Aorta (tissue), 5 donors: ENCODE data around the gene PPP2R2D. TPM values are rescaled to one million over a fixed set of nuclear protein-coding genes. Genes with fewer than 3 reads are reported as not detected.
A peak's percentile ranks its signal among the peaks of the same experiment; 100 is the strongest.

Experiments used
- ATAC-seq: fragments of 200-7000 bp; cut with Tn5 transposase; one replicate; pipeline ENCODE4 v1.9.1; 2022; ENCODE audit warnings: moderate library complexity; ENCODE audit not compliant: low FRiP score
- DNase-seq, 2 donors: peaks; one replicate each; pipeline ENCODE4 v3.0.0-alpha.2; 2020
- H3K27ac ChIP-seq, 2 donors: one replicate each; pipeline ENCODE4 v1.5.1; 2013; ENCODE audit warnings: low read length in 2 of 2, mild to moderate bottlenecking in 2 of 2, moderate library complexity in 2 of 2, control low read depth in 1 of 2, inconsistent platforms in 1 of 2, low read depth in 1 of 2
- H3K27me3 ChIP-seq, 2 donors: one replicate each; pipeline ENCODE4 v1.6.1; 2013; ENCODE audit warnings: control low read depth in 1 of 2, low read length in 1 of 2, mild to moderate bottlenecking in 1 of 2, moderate library complexity in 1 of 2; ENCODE audit not compliant: insufficient read depth in 2 of 2, control insufficient read depth in 1 of 2
- H3K36me3 ChIP-seq, 2 donors: one replicate each; pipeline ENCODE4 v1.6.1; 2013; ENCODE audit warnings: control low read depth in 1 of 2, low read length in 1 of 2, mild to moderate bottlenecking in 1 of 2; ENCODE audit not compliant: insufficient read depth in 2 of 2, control insufficient read depth in 1 of 2
- H3K4me1 ChIP-seq, 2 donors: one replicate each; pipeline ENCODE4 v1.6.1; 2013; ENCODE audit warnings: low read length in 2 of 2, control low read depth in 1 of 2, mild to moderate bottlenecking in 1 of 2, moderate library complexity in 1 of 2; ENCODE audit not compliant: insufficient read depth in 2 of 2, control insufficient read depth in 1 of 2
- H3K4me3 ChIP-seq, 2 donors: one replicate each; pipeline ENCODE4 v1.5.1; 2013; ENCODE audit warnings: low read length in 2 of 2, control low read depth in 1 of 2, mild to moderate bottlenecking in 1 of 2
- H3K9me3 ChIP-seq: one replicate; pipeline ENCODE4 v1.6.1; 2013; ENCODE audit warnings: mild to moderate bottlenecking, low read length; ENCODE audit not compliant: control insufficient read depth
- WGBS, 2 donors: extraction: QIAGEN DNeasy Blood & Tissue Kit; methylation state at CpG; one replicate each; pipeline ENCODE4 v1.1.7; 2013; 5-methylcytosine and 5-hydroxymethylcytosine counted together
- intact Hi-C, 2 donors: fragments of 100-400 bp; cut with DNase I; formaldehyde crosslinking; loops; one replicate each; pipeline versions ENCODE4 v1.14.2 to v1.15.0; 2022
- polyA plus RNA-seq, 2 donors: library from polyadenylated mRNA; stranded (reverse); fragments of 200-250 nt; gene quantifications; one replicate each; pipeline ENCODE4 v1.2.3, GENCODE V29; 2013
- total RNA-seq, 2 donors: library from RNA; stranded (reverse); fragmentation: NEBNext Ultra II Directional; extraction: Animal tissue kit (Norgen Biotek cat#: 25700); gene quantifications; one replicate each; pipeline ENCODE4 v1.2.1, GENCODE V29; 2021
- donor health status: healthy with polysubstance abuse.
- donor health status: Bipolar disorder and iron deficiency.
- donor health status: DM: no; HTN: no; CAD: no.
- donor health status: DM: no; HTN: no; CAD: no.
- donor health status: DM: yes; HTN: yes; CAD: no.

Gene PPP2R2D
- total and polyA plus RNA-seq, 4 donors, result 14.0 to 29.4 (median 26.1) TPM

DNA sequence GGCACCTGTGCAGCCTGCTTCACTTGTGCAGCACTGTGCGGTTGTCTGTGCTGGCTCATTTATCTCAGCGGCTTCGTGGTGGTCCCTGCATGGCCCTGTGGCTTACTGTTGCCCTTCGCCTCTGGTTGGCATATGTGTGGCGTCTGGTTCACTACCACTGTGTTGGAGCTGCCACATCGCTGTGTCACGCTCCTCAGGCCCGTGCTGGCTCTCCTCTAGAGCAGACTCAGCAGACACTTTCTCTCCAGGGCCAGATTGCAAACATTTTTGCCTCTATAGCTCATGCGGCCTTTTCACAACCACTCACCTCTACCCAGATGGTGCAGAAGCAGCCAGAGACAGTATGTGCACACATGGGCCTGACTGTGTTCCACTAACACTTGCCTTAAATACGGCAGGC, 37.9 kb downstream of the PPP2R2D start:
- H3K4me3 ChIP-seq, result no peak overlapping the region
- H3K27ac ChIP-seq, result no peak overlapping the region
- no peaks in the 10 kb centered on the region for H3K9me3 ChIP-seq
- DNase-seq (peak in 1 of 2 donors; percentile 21), ATAC-seq (no peak)
- H3K27me3 ChIP-seq, result no peaks in the 10 kb centered on the region
- H3K4me1 ChIP-seq, result no peaks in the 10 kb centered on the region
- peaks cover 0 to 8% of the 10 kb centered on the region in 2 donors for H3K36me3 ChIP-seq
- 96 to 97% methylated on average over 10 of the region's 10 CpGs for WGBS, 2 donors
- intact Hi-C loops, result no loop called here

DNA sequence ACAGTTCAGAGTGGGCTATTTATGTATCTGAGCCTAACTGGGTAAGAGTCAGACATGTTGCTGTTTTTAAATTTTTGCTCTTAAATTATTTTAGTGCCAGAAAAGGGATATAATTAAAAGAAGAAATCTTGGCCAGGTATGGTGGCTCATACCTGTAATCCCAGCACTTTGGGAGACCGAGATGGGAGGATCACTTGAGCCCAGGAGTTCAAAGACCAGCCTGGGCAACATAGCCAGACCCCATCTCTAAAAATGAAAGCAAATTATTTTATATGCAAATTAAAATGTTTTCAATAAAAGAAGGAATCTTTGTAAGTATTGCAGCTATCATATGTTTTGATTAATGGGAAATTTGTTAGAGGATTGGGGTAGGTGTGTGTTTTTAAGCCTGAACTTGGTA, 41.6 kb downstream of the PPP2R2D start:
- WGBS, 2 donors, result 96 to 100% methylated on average over 1 of the region's 1 CpG
- H3K27me3 ChIP-seq, result no peaks in the 10 kb centered on the region
- intact Hi-C loops, result no loop called here
- DNase-seq (no peak), ATAC-seq (no peak)
- H3K27ac ChIP-seq, result no peak overlapping the region
- H3K36me3 ChIP-seq, result peaks cover 0 to 8% of the 10 kb centered on the region in 2 donors
- no peaks in the 10 kb centered on the region for H3K9me3 ChIP-seq
- H3K4me1 ChIP-seq, result peaks cover 0 to 5% of the 10 kb centered on the region in 2 donors
- no peak overlapping the region for H3K4me3 ChIP-seq

DNA sequence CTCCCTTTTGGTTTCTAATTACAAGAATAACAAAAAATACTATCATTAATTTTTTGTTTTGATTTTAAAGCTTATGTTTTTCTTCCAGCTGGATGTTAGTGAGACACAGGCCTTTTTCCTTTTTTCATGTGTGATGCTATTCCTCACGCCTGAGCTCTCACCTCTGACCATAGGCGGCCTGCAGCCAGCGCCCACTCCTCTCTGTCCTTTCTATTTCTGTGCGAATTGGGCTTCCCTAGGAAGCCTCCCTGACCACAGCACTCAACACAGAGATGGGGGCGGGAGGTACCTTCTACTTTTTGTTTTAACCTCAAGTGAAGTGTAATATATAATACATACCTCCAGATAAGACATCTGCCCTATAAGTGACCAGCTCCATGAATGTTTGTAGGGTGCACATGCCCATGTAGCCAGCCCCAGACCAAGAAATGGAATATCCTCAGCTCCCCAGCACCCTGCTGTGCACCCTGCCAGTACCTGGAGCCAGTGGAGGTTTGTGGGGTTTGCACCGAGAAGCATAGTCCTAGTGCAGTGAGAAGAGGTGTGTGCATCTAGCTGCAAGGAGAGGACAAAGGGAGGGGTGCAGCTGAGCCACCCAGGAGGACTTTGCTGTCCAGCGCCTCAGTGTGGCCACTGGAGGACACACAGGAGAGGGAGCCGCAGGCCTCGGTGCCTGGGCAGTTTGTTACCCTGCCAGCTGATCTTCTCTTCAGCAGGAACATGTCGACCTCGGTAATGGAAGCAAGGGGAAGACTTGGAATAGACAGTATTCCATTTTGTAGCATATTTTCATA, 42.4 kb downstream of the PPP2R2D start:
- Histone ChIP-seq H3K9me3 (no peaks in the 10 kb centered on the region), H3K27ac (no peak overlapping the region), H3K4me3 (no peak overlapping the region), H3K4me1 (peaks cover 0 to 5% of the 10 kb centered on the region in 2 donors), H3K36me3 (peaks cover 0 to 5% of the 10 kb centered on the region in 2 donors), H3K27me3 (no peaks in the 10 kb centered on the region)
- 81 to 83% methylated on average over 11 of the region's 11 CpGs for WGBS, 2 donors
- DNase-seq (peak in 1 of 2 donors; percentile 36), ATAC-seq (no peak)
- intact Hi-C loops, result no loop called here

DNA sequence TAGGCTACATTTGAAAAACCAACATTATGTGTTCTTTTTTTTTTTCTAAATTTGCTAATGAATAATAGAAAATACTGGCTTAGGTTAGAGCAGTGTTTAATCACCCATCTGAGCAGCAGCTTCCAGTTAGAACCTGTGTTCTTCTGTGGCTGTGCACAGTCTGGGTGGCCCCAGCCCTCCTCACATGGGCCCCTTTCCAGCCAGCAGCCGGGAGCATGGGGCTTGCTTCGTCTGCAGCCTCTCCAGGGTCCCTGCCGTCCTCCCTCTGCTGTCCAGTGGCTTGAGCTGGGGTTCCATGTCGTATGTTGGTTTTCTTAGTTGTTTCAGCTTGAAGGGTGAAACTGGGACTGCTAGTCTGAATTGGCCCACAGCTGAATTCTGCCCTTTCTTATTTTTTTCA, 43.6 kb downstream of the PPP2R2D start:
- H3K27me3 ChIP-seq, result no peaks in the 10 kb centered on the region
- H3K27ac ChIP-seq, result no peak overlapping the region
- H3K9me3 ChIP-seq, result no peaks in the 10 kb centered on the region
- no peak overlapping the region for H3K4me3 ChIP-seq
- no peak for DNase-seq
- peaks cover 0 to 5% of the 10 kb centered on the region in 2 donors for H3K4me1 ChIP-seq
- 95 to 97% methylated on average over 4 of the region's 4 CpGs for WGBS, 2 donors
- intact Hi-C loops, result no loop called here
- peaks cover 0 to 2% of the 10 kb centered on the region in 2 donors for H3K36me3 ChIP-seq
- no peak for ATAC-seq

DNA sequence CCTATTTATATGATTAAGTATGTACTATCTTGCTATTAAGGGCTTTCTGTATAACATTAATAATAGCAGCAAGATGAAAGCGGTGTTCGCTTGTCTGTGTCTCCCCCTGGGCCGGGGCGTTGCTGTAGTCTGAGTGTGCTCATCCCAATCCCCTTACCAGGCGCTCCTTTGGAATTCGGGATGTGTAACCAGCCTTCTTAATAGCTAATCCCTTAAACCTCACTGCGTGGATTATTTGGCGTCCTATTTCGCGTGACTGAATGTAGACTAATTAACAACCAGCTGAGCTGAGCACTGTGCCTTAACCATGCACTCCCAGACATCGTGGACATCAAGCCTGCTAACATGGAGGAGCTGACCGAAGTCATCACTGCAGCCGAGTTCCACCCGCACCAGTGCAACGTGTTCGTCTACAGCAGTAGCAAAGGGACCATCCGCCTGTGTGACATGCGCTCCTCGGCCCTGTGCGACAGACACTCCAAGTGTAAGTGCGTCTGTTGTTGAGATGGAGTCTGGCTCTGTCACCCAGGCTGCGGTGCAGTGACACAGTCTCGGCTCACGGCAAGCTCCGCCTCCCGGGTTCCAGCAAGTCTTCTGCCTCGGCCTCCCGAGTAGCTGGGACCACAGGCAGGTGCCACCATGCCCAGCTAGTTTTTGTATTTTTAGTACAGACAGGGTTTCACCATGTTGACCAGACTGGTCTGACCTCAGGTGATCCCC, 44.3 kb downstream of the PPP2R2D start:
- Histone ChIP-seq H3K9me3 (no peaks in the 10 kb centered on the region), H3K4me3 (no peak overlapping the region), H3K27me3 (no peaks in the 10 kb centered on the region), H3K27ac (peak overlapping the region in 1 of 2 donors; percentile 96), H3K4me1 (peaks cover 0 to 5% of the 10 kb centered on the region in 2 donors), H3K36me3 (no peaks in the 10 kb centered on the region)
- ATAC-seq (no peak), DNase-seq (peak in 1 of 2 donors; percentile 49)
- intact Hi-C loops, result loop anchor here in 1 of 2 donors (5.0 kb wide), 1 partner anchor 37 kb away; the partner anchor contains the start of gene BNIP3
- 97 to 98% methylated on average over 28 of the region's 28 CpGs for WGBS, 2 donors

DNA sequence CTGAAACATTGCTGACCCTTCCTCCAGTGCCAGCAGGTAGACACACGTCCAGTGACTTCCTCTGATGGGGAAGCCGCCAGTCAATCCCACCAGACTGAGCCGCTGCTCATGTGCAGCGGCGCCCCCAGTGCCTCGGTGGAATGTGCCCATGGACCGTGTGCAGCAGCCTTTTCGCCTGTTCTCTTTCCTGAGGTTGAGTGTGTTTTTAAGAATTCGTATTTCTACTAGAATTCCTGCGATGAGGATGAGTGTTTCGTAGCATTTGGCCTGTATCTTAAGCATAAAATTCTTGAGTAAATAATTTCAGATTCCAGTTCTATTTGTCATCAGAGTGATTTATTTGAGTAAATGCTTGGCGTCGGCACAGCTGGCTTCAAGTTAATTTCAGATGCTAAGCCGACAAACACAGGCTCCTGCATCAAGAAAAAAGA, 45.5 kb downstream of the PPP2R2D start:
- Histone ChIP-seq H3K27ac (peak overlapping the region; percentile 50 to 96), H3K36me3 (no peaks in the 10 kb centered on the region), H3K4me3 (no peak overlapping the region), H3K4me1 (peaks cover 0 to 5% of the 10 kb centered on the region in 2 donors), H3K9me3 (no peaks in the 10 kb centered on the region), H3K27me3 (no peaks in the 10 kb centered on the region)
- intact Hi-C loops, result loop anchor here in 1 of 2 donors (1.0 to 5.0 kb wide), 2 partner anchors 36 to 45 kb away; partner anchors contain the start of genes BNIP3 and PPP2R2D
- ATAC-seq, result no peak
- 5 to 8% methylated on average over 14 of the region's 14 CpGs for WGBS, 2 donors
- DNase-seq, result peak in 1 of 2 donors; percentile 75

DNA sequence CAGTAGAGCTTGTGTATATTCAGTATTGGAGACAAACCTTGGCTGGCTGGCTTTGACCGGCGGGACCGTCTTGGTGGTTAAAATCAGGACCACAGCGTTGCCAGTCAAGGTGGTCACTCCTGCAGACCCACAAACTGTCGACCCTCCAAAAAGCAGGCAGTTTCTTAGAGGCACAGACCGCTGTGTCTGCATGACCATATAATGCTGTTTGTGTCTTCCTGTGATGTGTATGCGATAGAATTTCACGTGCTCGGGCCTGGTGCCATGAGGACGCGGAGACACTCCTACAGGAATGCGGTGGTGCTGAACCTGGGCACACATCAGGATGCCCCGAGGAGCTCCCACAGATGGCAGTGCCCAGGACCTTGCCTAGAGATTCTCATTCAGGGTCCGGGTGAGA, 46.1 kb downstream of the PPP2R2D start:
- no peaks in the 10 kb centered on the region for H3K36me3 ChIP-seq
- peak in 1 of 2 donors; percentile 57 for DNase-seq
- no peaks in the 10 kb centered on the region for H3K9me3 ChIP-seq
- peaks cover 0 to 5% of the 10 kb centered on the region in 2 donors for H3K4me1 ChIP-seq
- no peaks in the 10 kb centered on the region for H3K27me3 ChIP-seq
- ATAC-seq, result peak; percentile 11
- WGBS, 2 donors, result 97% methylated on average over 14 of the region's 14 CpGs
- peak overlapping the region in 1 of 2 donors; percentile 30 for H3K27ac ChIP-seq
- H3K4me3 ChIP-seq, result no peak overlapping the region
- intact Hi-C loops, result loop anchor here in 1 of 2 donors (1.0 to 5.0 kb wide), 2 partner anchors 35 to 46 kb away; partner anchors contain the start of genes BNIP3 and PPP2R2D

- DNase-seq (peak in 1 of 2 donors; percentile 45), ATAC-seq (no peak)
- Histone ChIP-seq H3K36me3 (no peaks in the 10 kb centered on the region), H3K9me3 (no peaks in the 10 kb centered on the region), H3K27ac (no peak overlapping the region), H3K27me3 (no peaks in the 10 kb centered on the region), H3K4me3 (no peak overlapping the region), H3K4me1 (peaks cover 0 to 5% of the 10 kb centered on the region in 2 donors)
- WGBS, 2 donors, result 93% methylated on average over 18 of the region's 18 CpGs
- intact Hi-C loops, result loop anchor here in 1 of 2 donors (5.0 kb wide), 1 partner anchor 35 kb away; the partner anchor contains the start of gene BNIP3
Observed at GRCh38 chr10:131947631-131948347, 47.0 kb downstream of the PPP2R2D start.
